GM18517 (cell line): ENCODE measurements around the gene SAE1.

Source experiments
- ATAC-seq: cut with Tn5 transposase; IDR thresholded peaks from one replicate; pipeline ENCODE4 v1.9.1; 2021; ENCODE audit warnings: mild to moderate bottlenecking, moderate library complexity; ENCODE audit not compliant: unreplicated experiment

The SAE1 gene

DNA sequence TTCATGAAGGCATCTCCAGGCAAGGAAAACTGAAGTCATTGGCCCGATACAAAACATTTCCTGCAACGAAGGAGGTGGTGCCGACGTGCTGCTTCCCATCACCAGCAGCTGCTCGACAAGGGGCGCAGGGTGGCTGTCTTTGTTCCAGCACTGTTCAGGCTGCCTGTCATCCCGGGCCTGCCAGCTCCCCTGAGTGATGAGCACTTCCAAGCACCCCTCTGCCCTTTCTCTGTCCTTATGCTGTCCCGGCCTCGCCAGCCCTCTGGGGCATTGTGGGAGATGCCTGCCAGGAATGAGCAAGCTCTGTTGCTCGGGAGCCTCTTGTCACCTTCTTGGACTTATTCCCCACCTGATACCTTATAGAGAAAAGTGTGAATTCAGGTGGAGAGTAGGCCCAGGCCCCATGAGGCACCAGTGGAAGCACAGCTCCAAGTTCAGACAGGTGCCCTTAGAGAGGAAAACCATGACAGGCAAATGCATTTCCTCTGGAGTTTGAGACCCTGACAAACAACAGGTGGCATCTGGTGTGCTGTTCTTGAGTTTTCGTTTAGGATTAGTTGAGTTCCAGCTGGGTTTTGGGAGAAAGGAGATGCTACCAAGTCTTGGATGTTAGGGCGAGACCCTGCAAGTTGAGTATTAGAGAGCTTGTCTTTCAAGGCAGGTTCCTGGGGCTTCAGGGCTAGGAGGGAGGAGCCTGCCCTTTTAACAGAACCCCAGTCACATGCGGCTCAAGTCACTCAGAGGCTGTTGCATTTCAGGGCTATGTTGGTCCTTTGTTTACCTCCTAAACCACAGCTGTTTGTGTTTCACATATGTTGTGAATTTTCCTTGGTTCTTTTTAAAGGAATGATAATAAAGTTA lies 78.9 kb downstream of the SAE1 start:
- no peak for ATAC-seq

DNA sequence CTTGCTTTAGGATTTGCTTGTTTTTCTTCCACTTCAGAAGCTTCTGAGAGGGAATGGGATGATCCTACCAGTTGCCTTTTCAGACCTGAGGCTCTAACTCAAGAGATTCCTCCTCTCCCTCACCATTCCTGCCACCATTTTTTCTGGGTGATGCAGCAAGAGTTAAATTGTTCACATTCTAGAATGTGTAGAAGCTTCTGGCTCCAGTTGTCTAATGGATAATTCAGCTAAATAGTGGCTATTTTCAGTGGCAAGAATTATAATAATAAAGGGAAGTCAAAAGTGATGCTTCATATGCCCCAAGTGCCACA lies 79.5 kb downstream of the SAE1 start:
- ATAC-seq: no peak

- ATAC-seq: no peak
Observed at GRCh38 chr19:47210689-47211316, 80.2 kb downstream of the SAE1 start.

GRCh38 chr19:47215581-47215980 lies 84.9 kb downstream of the SAE1 start:
- ATAC-seq: no peak

DNA sequence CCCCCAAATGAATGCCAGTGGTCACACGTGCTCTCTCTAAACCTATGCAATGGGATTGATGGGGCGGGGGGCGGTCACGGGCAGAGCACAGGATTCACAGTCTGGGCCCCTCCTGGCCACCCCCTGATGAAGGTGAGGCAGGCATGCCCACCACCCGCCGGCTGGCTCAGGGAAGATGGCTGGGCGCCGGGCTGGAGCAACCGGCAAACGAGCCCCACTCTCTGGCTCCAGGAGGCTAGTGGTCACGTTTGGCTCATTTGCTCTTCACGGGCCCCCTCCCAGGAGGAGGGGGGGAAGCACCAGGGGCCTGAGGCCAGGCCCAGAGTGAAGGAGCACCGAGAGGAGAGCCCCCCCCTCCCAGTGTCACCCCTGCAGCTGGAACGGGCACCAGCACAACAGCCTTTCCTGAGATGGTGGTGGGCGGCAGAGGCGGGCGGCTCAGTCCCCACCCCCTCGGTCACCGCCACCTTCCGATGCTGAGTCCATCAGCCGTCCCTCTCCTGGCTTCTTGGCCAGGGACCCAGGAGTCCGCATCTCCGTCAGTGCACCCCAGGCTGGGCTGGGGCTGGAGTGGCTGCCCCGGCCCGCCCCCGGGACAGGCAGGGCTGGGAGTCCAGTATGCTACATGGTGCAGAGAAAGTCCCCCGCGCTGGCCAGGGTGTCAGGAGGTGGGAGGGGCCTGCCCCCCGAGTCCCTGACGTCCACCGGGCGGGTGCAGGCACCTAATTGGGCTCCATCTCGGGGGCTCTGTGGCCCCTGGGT lies 90.6 kb downstream of the SAE1 start:
- no peak for ATAC-seq

- ATAC-seq: no peak
Observed at GRCh38 chr19:47221890-47222289, 91.3 kb downstream of the SAE1 start.

GRCh38 chr19:47225746-47226425 lies 95.3 kb downstream of the SAE1 start:
- no peak for ATAC-seq

- no peak for ATAC-seq
Observed at GRCh38 chr19:47226426-47227351, 96.1 kb downstream of the SAE1 start.

GRCh38 chr19:47227352-47228167 lies 96.9 kb downstream of the SAE1 start:
- no peak for ATAC-seq

- ATAC-seq: no peak
Observed at GRCh38 chr19:47228168-47228936, 97.7 kb downstream of the SAE1 start.

GRCh38 chr19:47228937-47229675 lies 98.5 kb downstream of the SAE1 start:
- no peak for ATAC-seq

- ATAC-seq: no peak
Observed at GRCh38 chr19:47229676-47230053, 99.0 kb downstream of the SAE1 start.

DNA sequence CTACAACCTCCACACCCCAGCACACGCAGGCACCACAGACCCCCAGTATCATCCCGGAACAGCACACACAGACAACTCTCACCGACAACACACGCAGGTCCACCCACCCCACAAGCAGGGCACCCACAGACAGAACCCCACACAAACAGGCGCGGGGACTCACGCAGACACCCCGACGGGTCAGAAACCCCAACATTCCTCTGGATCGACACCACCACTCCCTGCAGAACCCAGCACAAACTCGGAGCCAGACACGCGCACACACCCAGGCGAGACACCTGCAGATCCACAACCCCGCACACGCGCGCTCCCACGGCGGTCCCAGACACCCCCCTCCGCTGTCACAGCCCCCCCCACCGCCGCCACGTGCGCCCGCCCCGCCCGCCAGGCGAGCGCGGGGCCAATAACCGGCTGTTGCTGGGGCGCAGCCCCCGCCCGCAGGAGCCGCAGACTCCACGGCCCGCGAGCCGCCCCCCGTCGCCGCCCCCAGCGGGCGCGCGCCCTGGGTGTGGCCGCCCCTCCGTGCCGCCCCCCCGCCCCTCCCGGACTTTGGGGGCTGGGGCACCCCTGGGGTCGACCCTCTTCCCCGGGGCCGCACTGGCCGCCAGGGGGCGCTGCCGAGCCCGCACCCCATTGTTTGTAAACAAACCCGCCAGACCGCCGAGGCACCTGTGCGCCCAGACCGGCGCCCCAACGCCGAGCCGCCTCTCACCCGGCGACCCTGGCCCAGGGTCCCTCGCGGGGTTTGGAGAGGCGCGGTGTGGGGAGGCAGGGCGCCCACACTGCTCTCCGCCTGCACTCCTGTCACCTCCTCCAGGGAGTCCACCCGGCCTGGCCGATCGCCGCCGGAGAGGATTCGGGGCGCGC lies 99.7 kb downstream of the SAE1 start:
- peak; percentile 26 for ATAC-seq

GRCh38 chr19:47230921-47231214 lies 100.2 kb downstream of the SAE1 start, which contains the start of gene BBC3:
TSS of gene BBC3 (minus strand) at chr19:47231199. CDS start at chr19:47228431, 2,768 bp downstream.
- ATAC-seq: peak; percentile 7

- ATAC-seq: peak; percentile 17
Observed at GRCh38 chr19:47231215-47232054, 100.8 kb downstream of the SAE1 start.
